ENCODE measurements around the gene CNR2.
"Not testable (repeated sequence)": the region's sequence is repeated elsewhere in the genome, so short reads cannot be mapped to it uniquely, and the experiment has no call there.

Gene CNR2

GRCh38 chr1:23913212-23913880 lies at the start of gene CNR2:
CNR2 (minus strand) TSS chr1:23913362; CDS start chr1:23875617, 37,745 bp downstream.
- DNase-seq, result no peak

GRCh38 chr1:23960291-23961020 lies 47.3 kb upstream of the CNR2 start:
- DNase-seq, result no peak

GRCh38 chr1:23959461-23960290 lies 46.5 kb upstream of the CNR2 start, which contains the start of gene PNRC2:
PNRC2 (plus strand) TSS chr1:23959828; CDS start chr1:23961458, 1,630 bp downstream.
- DNase-seq, result peak; percentile 67

DNA sequence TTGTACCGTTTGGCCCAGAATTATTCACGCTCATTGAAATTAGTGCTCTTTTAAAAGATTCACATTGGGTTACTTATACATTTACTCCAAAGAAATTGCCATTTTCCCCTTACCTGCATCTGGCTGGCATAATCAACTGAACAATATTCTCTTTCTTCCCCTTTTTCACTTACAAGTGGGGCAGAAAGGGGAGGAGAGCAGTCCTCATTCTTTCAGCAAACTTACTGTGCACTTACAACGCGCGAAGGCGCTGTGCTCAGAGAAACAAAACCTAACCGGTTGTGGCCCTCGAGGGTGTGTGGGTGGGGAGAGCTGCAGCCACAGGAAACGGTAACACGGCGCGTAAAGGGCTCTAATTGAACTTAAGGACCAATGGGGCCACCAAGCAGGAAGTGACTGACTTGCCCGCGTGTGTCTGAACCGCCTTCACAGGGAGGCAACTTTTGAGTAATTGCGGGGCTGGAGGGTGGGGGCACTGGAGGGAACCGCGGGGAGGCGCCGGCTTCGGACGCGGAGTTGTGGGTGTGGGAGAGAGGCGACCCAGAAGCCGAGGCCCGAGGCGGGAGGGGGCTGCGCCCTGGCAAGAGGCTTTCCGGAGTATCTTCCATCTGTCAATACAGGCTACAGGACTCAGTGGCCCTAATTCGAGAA lies 45.8 kb upstream of the CNR2 start:
- DNase-seq, result peak; percentile 63

- not testable (repeated sequence) for DNase-seq
Measured at GRCh38 chr1:23958040-23958809, 45.1 kb upstream of the CNR2 start.

DNA sequence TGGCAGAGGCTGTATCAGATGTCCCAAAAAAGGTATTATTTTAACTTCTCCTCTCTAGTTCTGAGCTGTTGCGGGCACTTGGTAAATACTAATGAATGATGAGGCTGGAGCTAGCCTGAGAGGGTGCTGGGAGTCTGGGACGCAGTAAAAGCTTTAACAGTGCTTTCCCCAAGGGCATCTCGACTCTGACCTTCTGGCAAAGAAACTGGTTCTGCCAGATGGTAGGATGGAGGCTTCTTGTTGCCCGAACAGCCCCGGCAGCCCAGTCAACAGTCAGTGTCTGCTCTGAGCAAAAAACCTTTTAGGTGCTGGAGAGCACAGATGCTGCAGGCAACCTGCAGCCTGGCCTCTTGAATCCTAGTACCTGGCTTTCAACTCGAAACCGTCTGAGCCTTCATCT lies 43.9 kb upstream of the CNR2 start:
- DNase-seq, result peak; percentile 94

GRCh38 chr1:23953020-23953419 lies 39.9 kb upstream of the CNR2 start:
- DNase-seq, result no peak

DNA sequence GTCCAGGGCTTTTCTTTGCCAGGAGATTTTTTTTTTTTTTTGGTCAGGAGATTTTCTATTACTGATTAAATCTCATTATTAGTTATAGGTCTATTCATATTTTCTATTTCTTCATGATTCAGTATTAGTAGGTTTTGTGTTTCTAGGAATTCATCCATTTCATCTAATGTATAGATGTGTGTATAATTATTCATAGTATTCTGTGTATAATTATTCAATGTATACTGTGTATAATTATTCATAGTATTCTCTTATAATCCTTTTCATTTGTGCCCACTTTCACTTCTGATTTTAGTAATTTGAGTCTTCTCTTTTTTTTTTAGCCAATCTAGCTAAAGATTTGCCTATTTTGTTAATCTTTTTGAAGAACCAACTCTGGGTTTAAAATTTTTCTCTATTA lies 34.2 kb upstream of the CNR2 start:
- DNase-seq, result no peak

GRCh38 chr1:23936481-23937176 lies 23.5 kb upstream of the CNR2 start:
- no peak for DNase-seq

DNA sequence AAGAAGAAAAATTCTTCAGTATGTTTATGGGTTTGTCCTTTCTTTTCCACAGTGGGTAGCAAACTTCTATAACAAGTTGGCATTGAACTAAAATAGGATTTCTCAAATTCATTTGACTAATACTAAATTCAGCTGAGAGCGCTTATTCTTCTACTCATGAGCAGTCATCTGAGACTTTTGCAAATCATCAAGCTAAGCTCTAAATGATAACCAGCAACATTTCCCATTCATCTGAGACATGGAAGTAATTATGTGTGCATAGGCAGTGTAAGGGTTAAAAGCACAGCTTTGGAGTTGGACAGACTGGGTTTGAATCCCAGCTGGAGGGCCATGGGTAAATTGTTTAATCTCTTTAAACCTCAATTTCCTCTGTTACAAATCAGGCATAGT lies 18.3 kb upstream of the CNR2 start:
- DNase-seq, result no peak

GRCh38 chr1:23930861-23931490 lies 17.8 kb upstream of the CNR2 start:
- no peak for DNase-seq

- DNase-seq, result no peak
Measured at GRCh38 chr1:23930270-23930669, 17.1 kb upstream of the CNR2 start.

- DNase-seq, result no peak
Measured at GRCh38 chr1:23928789-23929188, 15.6 kb upstream of the CNR2 start.

DNA sequence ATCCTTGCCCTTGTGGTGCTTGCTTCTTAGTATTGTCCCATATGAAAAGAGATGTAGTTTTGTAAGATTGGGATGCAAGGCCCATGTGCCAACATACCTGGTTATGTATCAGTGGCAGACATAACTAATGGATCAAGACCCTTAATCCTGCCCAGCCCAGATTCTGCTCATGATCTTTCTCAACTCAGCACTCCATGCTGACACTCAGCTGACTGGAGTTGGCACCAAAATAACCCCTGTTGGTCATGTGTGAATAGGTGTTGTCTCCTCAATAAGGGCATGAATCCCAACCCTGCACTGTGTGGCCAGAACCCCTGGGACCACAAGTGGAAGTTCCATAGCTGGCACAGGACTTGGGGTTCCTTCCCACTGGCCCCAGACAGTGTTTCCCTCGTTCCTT lies 13.9 kb upstream of the CNR2 start:
- no peak for DNase-seq

DNA sequence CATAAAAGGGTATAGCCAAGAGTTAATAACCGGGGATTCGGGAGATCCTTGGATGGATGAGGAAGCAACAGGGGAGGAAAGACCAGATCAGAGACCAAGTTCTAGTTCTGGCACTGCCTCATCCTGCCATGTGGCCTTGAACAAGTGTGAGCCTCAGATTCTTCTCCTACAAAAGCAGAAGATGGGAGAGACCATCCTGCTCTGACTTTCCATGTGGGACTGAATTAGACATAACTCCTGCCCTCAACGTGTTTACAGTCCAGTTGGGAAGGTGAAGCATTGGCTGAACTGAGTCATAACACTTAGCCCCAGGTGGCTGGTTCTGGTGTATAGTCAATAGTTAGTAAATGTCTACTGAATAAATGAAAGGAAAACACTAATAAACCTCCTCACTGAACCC lies 12.1 kb upstream of the CNR2 start:
- DNase-seq, result no peak

DNA sequence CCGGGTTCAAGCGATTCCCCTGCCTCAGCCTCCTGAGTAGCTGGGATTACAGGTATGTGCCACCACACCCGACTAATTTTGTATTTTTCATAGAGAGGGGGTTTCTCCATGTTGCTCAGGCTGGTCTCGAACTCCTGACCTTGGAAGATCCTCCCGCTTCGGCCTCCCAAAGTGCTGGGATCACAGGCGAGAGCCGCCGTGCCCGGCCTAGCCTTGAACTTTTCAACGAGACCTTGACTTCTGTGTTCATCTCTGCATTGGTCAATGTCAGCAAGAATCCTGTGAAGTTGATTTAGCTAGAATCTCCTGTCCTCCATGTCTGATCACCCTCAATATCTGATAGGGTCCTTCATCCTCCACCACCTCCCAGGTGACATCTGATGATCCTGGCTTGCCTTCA lies 11.4 kb upstream of the CNR2 start:
- DNase-seq, result no peak

DNA sequence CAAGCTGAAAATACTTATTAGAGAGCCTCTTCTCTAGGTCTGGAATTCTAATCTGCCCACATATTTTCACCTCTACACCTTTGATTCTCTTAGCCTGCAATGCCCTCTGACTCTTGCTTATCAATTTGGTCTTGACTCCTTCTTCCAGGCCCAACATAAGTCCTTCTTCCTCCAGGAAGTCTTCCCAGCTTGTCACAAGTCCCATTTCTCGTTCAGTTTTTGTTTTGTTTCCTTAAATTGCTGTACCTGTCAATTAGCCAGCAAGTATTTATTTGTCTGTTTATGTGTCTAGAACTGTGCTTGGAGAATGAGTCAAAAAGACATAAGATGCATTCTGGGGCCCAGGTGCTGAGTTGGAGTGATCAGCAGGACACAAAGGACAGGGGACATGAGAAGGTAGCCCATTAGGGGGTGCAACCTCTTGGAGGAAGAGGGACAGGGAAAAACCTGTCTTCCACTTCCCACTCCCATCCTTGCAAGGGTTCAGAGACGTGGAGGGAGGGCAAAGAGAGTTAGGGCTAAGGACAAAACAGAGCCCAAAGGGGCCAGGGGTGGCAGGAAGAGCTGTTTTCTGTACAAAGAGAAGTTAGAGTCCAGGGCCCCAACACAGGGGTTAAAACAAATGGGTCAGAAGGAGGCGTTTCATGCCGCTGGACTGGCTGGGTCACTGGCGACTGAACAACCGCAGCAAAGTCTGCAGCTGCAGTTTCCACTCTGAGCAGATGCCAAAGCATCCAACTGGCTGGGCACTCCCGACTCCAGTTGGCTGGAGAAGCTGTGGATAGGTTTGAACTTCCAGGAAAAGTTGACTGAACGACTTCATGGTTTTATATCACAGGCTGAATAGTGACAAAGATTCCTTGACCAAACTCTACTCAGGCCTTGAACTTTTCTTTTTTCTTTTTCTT lies 10.7 kb upstream of the CNR2 start:
- DNase-seq, result no peak

DNA sequence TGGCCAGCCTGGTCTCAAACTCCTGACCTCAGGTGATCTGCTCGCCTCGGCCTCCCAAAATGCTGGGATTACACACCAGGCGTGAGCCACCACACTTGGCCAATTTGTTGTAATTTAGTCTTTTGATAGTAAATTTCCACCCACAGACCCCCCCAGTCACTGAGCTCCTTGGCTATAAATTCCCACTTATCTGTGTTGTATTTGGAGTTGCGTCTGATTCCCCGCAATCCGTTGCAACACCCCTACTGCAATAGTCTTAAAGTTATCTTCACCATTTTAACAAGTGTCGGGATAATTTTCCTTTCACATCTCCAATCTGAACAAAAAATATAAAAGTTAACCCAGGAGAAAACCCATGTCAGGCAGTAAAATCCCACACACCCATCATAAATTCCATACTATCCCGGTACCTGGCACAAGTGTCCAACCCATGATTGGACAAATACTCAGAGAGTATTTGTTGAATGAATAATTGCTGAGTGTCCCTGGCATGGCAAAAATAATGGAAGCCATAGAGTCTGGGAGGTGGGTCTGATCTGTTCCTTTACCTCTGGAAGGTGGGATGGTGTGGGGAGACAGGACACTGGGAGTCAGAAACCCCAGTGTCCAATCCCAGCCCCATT lies 9.3 kb upstream of the CNR2 start:
- DNase-seq, result no peak

Data from NCI-H524 treated with DMSO at 0.1 percent for 48 hours (cell line).